ENCODE data around the gene HOXD8.

DNA sequence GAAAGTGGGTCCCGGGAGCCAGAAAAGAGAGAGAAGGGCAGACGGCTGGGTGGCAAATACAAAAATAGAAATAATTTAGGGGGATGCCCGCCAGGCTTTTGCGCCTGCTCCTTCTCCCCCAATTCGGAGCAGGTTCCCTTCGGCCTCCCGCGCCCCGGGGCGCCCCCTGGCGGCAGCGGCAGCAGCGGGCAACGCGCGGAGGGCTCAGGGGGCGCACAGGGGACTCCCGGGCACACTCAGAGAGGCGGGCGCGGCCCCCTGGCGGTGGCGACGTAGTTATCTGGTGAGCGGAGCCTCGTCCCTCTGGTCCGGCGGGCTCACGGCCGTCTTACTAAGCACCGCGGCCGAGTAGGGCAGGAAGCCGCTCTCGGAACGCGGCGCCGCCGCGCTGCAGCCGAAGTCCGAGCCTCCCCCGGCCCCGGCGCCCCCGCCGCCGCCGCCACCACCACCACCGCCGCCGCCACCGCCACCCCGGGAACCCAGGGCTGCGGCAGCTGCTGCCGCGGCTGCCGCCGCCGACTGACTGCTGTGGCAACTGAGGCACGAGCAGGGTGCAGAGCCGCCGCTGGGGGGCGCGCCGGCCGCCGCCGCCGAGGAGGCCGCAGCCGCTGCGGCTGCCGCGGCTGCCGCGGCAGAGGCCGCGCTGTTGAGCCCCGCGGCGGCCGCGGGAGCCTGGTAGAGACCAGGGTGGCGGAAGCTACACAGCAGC, 49.5 kb upstream of the HOXD8 start:
- TF ChIP-seq POLR2A (IDR thresholded peaks at IDR 0.05), result no peak
- TF ChIP-seq CTCF (IDR thresholded peaks at IDR 0.05), result peak in 1 of 3 donors; percentile 28
- no peak for TF ChIP-seq POLR2AphosphoS5 (IDR thresholded peaks at IDR 0.05)
